Esophagus muscularis mucosa (tissue), 3 donors: Measurements from ENCODE around the gene FXR2.

Experiments
- CTCF ChIP-seq, 3 experiments: fragments of 200-600 bp in 2 of 3; fragments of 450-650 bp in 1 of 3; sonication (generic) in 2 of 3; IDR thresholded peaks; one replicate each; pipeline ENCODE4 v1.5.1; 2017 to 2019; ENCODE audit warnings: antibody characterized with exemption in 3 of 3, mild to moderate bottlenecking in 2 of 3, moderate library complexity in 1 of 3
- POLR2A ChIP-seq: fragments of 450-650 bp; IDR thresholded peaks from one replicate; pipeline ENCODE4 v1.6.1; 2017; ENCODE audit warnings: antibody characterized with exemption, moderate library complexity, mild to moderate bottlenecking, low read depth

- TF ChIP-seq CTCF (IDR thresholded peaks at IDR 0.05) (no peak), POLR2A (no peak)
Observed at GRCh38 chr17:7652388-7653356, 38.0 kb upstream of the FXR2 start.
